GM18907 (cell line): ENCODE measurements around the gene RPRML.

Source experiments
- ATAC-seq: cut with Tn5 transposase; IDR thresholded peaks from one replicate; pipeline ENCODE4 v1.9.1; 2021; ENCODE audit warnings: mild to moderate bottlenecking, moderate library complexity; ENCODE audit not compliant: unreplicated experiment

RPRML gene

GRCh38 chr17:46947216-46947615, 31.8 kb downstream of the RPRML start:
- ATAC-seq = no peak

GRCh38 chr17:46944931-46945330, 34.1 kb downstream of the RPRML start:
- ATAC-seq = no peak

- no peak for ATAC-seq
Observed at GRCh38 chr17:46943501-46944393, 35.3 kb downstream of the RPRML start.

GRCh38 chr17:46943218-46943500, 35.9 kb downstream of the RPRML start:
- no peak for ATAC-seq

GRCh38 chr17:46942441-46943217, 36.4 kb downstream of the RPRML start:
- ATAC-seq = no peak

GRCh38 chr17:46940692-46941404, 38.2 kb downstream of the RPRML start:
- no peak for ATAC-seq

GRCh38 chr17:46935658-46936266, 43.3 kb downstream of the RPRML start:
- ATAC-seq = no peak

- no peak for ATAC-seq
Observed at GRCh38 chr17:46931596-46931995, 47.5 kb downstream of the RPRML start.

- ATAC-seq = no peak
Observed at GRCh38 chr17:46930051-46930450, 49.0 kb downstream of the RPRML start.

- no peak for ATAC-seq
Observed at GRCh38 chr17:46929413-46929812, 49.6 kb downstream of the RPRML start.

GRCh38 chr17:46928467-46929261, 50.4 kb downstream of the RPRML start:
- ATAC-seq = no peak
